Small intestine (tissue), 7 donors: ENCODE data around the gene GAMT. TPM values are rescaled to one million over a fixed set of nuclear protein-coding genes. Genes with fewer than 3 reads are reported as not detected.

ENCODE experiments used
- DNase-seq, 2 donors: peaks; one replicate each; pipeline versions ENCODE4 v3.0.0 to v3.0.0-alpha.2; 2013
- FAIRE-seq: peaks from 2 replicates; lab custom pipeline; 2012; peaks lifted over from hg19 to GRCh38; lab: Jason Lieb, UNC
- H3K27ac ChIP-seq, 3 donors: one replicate each; pipeline ENCODE4 v1.5.1; 2013; ENCODE audit warnings: low read length in 2 of 3, mild to moderate bottlenecking in 2 of 3, control low read depth in 1 of 3, inconsistent platforms in 1 of 3, low read depth in 1 of 3, moderate library complexity in 1 of 3
- H3K27me3 ChIP-seq, 3 donors: one replicate each; pipeline ENCODE4 v1.6.1; 2013; ENCODE audit warnings: low read length in 3 of 3, inconsistent platforms in 1 of 3; ENCODE audit not compliant: control insufficient read depth in 3 of 3, insufficient read depth in 3 of 3
- H3K36me3 ChIP-seq, 3 donors: one replicate each; pipeline ENCODE4 v1.6.1; 2013; ENCODE audit warnings: low read length in 3 of 3, inconsistent platforms in 1 of 3, low read depth in 1 of 3, mild to moderate bottlenecking in 1 of 3, moderate library complexity in 1 of 3; ENCODE audit not compliant: control insufficient read depth in 3 of 3, insufficient read depth in 2 of 3
- H3K4me1 ChIP-seq, 3 donors: one replicate each; pipeline ENCODE4 v1.6.1; 2013; ENCODE audit warnings: low read length in 2 of 3, inconsistent platforms in 1 of 3, low read depth in 1 of 3, mild to moderate bottlenecking in 1 of 3, moderate library complexity in 1 of 3; ENCODE audit not compliant: control insufficient read depth in 3 of 3, insufficient read depth in 2 of 3
- H3K4me3 ChIP-seq, 3 donors: one replicate each; pipeline ENCODE4 v1.5.1; 2013; ENCODE audit warnings: low read length in 3 of 3, control low read depth in 1 of 3, inconsistent platforms in 1 of 3, low read depth in 1 of 3, mild to moderate bottlenecking in 1 of 3, moderate library complexity in 1 of 3
- H3K9me3 ChIP-seq, 2 donors: one replicate each; pipeline ENCODE4 v1.6.1; 2013; ENCODE audit warnings: low read depth in 1 of 2, low read length in 1 of 2; ENCODE audit not compliant: control insufficient read depth in 2 of 2, insufficient read depth in 1 of 2
- WGBS, 3 donors: extraction: QIAGEN DNeasy Blood & Tissue Kit; methylation state at CpG; one replicate each; pipeline ENCODE4 v1.1.7; 2013; 5-methylcytosine and 5-hydroxymethylcytosine counted together
- polyA plus RNA-seq, 4 donors: library from polyadenylated mRNA; stranded (reverse) in 3 of 4; unstranded in 1 of 4; fragments of 200-250 nt in 3 of 4; fragments of 120-200 nt in 1 of 4; gene quantifications; one replicate each; pipeline versions ENCODE4 v1.2.1 to v1.2.3, GENCODE V29; 2013
- donor health status: healthy with polysubstance abuse.
- donor health status: control.
- donor health status: control.
- donor health status: Bipolar disorder and iron deficiency.
- donor health status: healthy.

The GAMT gene
- polyA plus RNA-seq, 4 donors, result 1.1 to 25.7 (median 4.3) TPM

DNA sequence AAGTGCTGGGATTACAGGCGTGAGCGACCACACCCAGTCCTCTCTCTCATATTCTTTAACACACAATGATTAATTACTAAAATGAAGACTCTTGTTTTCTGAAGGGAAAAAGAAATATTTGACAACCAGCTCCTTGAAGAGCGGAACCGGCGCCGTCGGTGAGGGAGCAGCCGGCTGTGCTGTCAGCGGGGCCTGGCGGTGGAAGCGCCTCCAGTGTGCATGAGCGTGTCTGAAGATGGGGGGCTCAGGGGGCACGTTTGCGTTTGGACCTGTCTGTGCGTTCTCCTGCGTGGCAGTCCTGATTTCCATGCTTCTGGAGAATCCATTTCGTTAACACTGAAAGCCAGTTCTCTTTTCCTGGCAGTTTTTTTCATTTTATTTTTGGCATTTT lies 24.9 kb downstream of the GAMT start:
- DNase-seq (no peak), FAIRE-seq (no peak)
- H3K4me3 ChIP-seq, result no peak overlapping the region
- no peak overlapping the region for H3K27ac ChIP-seq
- no peaks in the 10 kb centered on the region for H3K9me3 ChIP-seq
- H3K4me1 ChIP-seq, result peaks cover 0 to 3% (median 0%) of the 10 kb centered on the region in 3 donors
- WGBS, 3 donors, result 96 to 97% (median 96%) methylated on average over 17 of the region's 17 CpGs
- H3K36me3 ChIP-seq, result peaks cover 0 to 67% (median 4%) of the 10 kb centered on the region in 3 donors
- H3K27me3 ChIP-seq, result peaks cover 0 to 3% (median 0%) of the 10 kb centered on the region in 3 donors

DNA sequence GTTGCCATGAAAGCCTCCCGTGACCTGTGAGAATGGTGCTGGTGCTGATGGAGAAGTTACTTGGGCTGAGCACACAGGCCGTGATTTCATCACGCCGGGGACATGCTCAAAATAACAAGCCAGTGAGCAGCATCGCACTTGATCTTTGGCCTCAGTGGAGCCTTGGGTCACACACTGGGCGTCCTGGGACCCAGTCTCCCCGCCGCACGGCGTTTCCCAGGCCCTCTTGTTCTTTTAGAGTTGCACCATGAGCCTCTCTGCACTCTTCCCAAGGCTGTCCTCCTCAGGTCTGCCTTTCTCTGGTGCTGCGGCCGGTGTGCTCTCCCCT lies 27.1 kb downstream of the GAMT start:
- H3K4me1 ChIP-seq, result peaks cover 0 to 3% (median 0%) of the 10 kb centered on the region in 3 donors
- 65 to 72% (median 69%) methylated on average over 11 to 12 of the region's 12 CpGs for WGBS, 3 donors
- H3K4me3 ChIP-seq, result no peak overlapping the region
- FAIRE-seq (no peak), DNase-seq (no peak)
- H3K27ac ChIP-seq, result peak overlapping the region in 1 of 3 donors; percentile 67
- no peaks in the 10 kb centered on the region for H3K9me3 ChIP-seq
- no peaks in the 10 kb centered on the region for H3K27me3 ChIP-seq
- H3K36me3 ChIP-seq, result peaks cover 4 to 89% (median 9%) of the 10 kb centered on the region in 3 donors

DNA sequence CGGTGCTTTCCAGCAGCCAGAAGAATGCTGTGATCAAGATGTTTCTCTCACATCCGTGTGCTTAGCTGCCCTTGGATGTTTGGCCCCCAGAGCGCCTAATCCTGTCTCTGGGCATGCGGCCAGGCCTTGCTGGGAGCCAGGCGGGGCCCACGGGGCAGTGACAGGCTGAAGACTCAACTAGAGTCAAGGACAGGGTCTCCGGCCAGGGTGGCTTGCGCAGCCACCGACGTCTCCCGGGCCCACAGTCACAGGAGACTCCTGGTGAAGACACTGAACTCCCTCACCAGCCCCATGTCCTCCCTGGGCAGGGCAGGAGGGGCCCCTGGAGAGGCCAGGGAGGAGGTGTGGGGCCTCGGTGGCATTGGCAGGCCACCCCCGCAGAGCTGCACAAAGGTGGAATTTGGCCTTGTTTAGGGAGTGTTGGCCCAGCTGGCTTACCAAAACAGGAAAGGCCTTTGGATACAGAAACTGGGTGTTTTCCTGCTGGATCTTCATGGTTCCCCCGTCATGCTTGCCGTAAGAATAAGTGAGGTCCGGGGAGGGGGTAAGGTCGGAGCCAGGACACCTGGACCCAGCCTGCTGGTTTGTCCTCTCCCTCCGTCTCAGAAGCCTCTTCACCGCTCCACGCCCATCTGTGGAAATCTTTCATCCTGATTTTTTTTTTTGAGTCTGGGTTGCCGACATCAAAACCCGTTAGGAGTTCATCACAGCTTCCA lies 27.6 kb downstream of the GAMT start:
- H3K9me3 ChIP-seq, result no peaks in the 10 kb centered on the region
- 23 to 56% (median 45%) methylated on average over 22 of the region's 22 CpGs for WGBS, 3 donors
- H3K4me3 ChIP-seq, result no peak overlapping the region
- H3K4me1 ChIP-seq, result peaks cover 0 to 3% (median 0%) of the 10 kb centered on the region in 3 donors
- H3K27ac ChIP-seq, result peak overlapping the region in 1 of 3 donors; percentile 67
- no peaks in the 10 kb centered on the region for H3K27me3 ChIP-seq
- H3K36me3 ChIP-seq, result peaks cover 4 to 91% (median 9%) of the 10 kb centered on the region in 3 donors
- DNase-seq, result peak in 1 of 2 donors; percentile 58
- FAIRE-seq, result no peak

DNA sequence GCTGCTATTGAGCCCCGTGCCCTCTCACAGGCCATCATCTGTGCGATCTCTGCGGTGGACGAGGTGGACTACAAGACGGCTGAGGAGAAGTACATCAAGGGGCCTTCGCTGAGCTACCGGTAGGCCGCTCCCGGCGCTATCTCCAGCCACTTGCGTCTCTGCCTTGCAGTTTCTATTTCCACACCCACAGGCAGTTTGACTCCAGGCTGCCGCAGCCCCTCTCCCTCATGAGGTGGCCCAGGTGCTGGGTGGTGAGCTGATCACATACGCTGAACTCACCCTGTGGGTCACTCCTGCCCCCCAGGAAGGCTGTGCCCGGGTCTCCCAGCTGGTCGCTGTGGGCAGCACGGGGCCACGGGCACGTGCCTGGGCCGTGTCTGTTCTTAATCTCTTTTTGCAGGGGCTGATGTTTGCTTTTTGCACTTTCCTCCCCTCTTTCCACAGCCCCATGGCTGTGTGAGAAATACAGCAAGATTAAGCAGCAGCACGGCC lies 28.3 kb downstream of the GAMT start:
- FAIRE-seq (no peak), DNase-seq (peak in 1 of 2 donors; percentile 41)
- Histone ChIP-seq H3K36me3 (peaks cover 4 to 93% (median 9%) of the 10 kb centered on the region in 3 donors), H3K27me3 (no peaks in the 10 kb centered on the region), H3K4me3 (no peak overlapping the region), H3K4me1 (peaks cover 0 to 3% (median 0%) of the 10 kb centered on the region in 3 donors), H3K9me3 (no peaks in the 10 kb centered on the region), H3K27ac (peak overlapping the region in 1 of 3 donors; percentile 67)
- WGBS, 3 donors, result 25 to 71% (median 41%) methylated on average over 20 of the region's 20 CpGs

DNA sequence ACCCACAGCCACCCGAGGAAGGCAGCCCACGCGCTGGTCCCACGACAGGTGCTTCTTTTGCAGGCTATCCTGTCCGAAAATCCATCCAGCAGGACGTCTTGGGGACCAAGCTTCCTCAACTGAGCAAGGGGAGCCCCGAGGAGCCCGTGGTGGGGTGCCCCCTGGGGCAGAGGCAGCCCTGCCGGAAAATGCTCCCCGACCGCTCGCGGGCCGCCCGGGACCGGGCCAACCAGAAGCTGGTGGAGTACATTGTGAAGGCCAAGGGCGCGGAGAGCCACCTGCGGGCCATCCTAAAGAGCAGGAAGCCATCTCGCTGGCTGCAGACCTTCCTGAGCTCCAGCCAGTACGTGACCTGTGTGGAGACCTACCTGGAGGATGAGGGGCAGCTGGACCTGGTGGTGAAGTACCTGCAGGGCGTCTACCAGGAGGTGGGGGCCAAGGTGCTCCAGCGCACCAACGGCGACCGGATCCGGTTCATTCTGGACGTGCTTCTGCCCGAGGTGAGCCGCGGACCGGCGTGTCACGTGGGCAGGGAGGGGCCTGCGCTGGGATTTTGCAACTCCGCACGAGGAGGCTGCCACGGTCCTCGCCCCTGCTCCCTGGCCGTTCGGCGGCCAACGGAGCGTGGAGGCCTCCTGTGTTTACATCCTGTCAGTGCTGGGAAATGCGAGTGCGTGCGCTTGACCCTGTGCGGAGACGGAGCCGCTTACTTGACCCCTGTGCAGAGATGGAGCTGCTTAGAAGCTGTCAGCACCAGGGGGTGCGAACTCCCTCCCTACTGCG lies 30.6 kb downstream of the GAMT start:
- Histone ChIP-seq H3K4me3 (no peak overlapping the region), H3K9me3 (no peaks in the 10 kb centered on the region), H3K36me3 (peaks cover 7 to 95% (median 9%) of the 10 kb centered on the region in 3 donors), H3K27ac (no peak overlapping the region), H3K4me1 (peaks cover 0 to 3% (median 0%) of the 10 kb centered on the region in 3 donors), H3K27me3 (no peaks in the 10 kb centered on the region)
- DNase-seq (no peak), FAIRE-seq (no peak)
- WGBS, 3 donors, result 92 to 98% (median 94%) methylated on average over 50 to 52 of the region's 52 CpGs

DNA sequence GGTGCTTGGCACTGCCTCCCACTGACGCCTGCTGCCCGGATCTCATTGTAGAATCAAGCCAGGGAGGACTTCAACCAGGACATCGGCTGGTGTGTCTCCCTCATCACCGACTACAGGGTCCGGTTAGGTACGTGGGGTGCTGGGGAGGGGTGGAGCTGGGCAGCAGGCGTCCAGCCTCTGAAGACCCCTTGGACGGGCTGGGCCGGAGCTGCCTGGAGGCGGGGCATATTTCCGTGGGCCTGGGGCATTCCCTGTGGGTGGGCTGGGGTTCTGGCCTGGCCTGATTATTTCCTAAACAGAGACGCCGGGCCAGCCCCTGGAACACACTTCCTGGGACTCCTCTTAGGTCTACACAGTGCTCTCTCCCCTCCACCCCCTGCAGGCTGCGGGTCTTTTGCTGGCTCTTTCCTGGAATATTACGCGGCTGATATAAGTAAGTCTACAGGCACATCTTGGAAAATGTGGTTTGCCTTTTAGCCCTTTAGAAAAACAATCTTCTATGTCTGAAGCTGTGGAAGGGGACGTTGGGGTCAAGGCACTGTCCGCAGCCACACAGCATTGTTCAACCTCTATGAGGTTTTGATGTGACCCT lies 32.0 kb downstream of the GAMT start:
- H3K36me3 ChIP-seq, result peaks cover 7 to 96% (median 9%) of the 10 kb centered on the region in 3 donors
- FAIRE-seq (no peak), DNase-seq (no peak)
- no peaks in the 10 kb centered on the region for H3K9me3 ChIP-seq
- H3K4me3 ChIP-seq, result no peak overlapping the region
- H3K4me1 ChIP-seq, result peaks cover 0 to 3% (median 0%) of the 10 kb centered on the region in 3 donors
- H3K27me3 ChIP-seq, result no peaks in the 10 kb centered on the region
- 96 to 99% (median 97%) methylated on average over 18 of the region's 18 CpGs for WGBS, 3 donors
- no peak overlapping the region for H3K27ac ChIP-seq

DNA sequence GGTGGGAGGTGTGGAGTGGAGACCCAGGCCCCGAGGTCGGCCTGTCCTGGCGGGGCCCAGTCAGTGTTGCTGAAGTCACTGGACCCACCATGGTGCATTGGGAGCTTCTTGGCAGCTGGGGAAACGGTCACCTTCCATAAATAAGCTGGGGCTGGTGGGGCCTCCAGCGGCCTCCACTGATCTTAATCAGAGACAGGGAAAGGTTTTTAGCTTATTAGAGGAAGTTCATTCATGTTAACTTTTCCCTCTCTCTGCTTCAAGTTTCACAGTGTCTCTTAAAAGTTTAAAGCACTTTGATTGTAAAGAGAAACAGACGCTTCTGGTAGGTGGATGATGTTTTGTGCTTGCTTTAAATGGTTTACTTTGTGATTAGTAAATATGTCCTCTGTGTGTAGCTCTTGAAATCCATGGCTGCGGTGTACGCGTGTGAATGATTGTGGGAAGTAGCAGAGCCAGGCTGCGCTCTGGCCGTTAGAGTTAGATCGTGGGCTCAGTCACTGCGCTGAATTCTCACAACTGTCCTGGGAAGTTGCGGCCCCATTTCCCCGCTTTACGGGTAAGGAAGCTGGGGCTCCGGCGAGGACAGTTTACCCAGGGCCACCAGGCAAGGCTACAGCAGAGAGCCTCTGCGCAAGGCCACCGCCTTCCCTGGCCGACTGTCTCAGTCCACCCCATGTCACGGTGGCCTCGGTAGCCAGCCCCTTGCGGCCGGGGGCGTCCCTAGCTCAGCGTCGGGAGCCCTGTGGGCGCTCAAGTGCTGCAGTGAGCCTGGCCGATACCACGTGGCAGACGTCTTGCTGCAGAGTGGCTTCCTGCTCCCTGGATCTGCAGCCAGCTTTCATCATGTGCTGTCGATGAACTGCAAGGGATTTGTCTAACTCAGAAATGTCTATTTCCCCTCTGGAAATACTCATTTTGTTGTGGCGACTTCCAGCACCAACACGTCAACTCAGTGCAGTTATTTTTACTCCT lies 34.2 kb downstream of the GAMT start:
- H3K9me3 ChIP-seq, result no peaks in the 10 kb centered on the region
- no peak overlapping the region for H3K27ac ChIP-seq
- peaks cover 5 to 94% (median 7%) of the 10 kb centered on the region in 3 donors for H3K36me3 ChIP-seq
- H3K27me3 ChIP-seq, result no peaks in the 10 kb centered on the region
- H3K4me3 ChIP-seq, result no peak overlapping the region
- H3K4me1 ChIP-seq, result no peaks in the 10 kb centered on the region
- no peak for FAIRE-seq
- no peak for DNase-seq
- 85 to 93% (median 86%) methylated on average over 35 of the region's 35 CpGs for WGBS, 3 donors
